Non-pigmented ciliary epithelial cell (primary cell): ENCODE measurements around the gene CEBPZ.

Experiments used
- DNase-seq: peaks from one replicate; pipeline ENCODE4 v3.0.0-alpha.2; 2010; ENCODE audit warnings: low read depth

Gene CEBPZ

GRCh38 chr2:37180640-37181039 lies 50.8 kb downstream of the CEBPZ start:
- no peak for DNase-seq

DNA sequence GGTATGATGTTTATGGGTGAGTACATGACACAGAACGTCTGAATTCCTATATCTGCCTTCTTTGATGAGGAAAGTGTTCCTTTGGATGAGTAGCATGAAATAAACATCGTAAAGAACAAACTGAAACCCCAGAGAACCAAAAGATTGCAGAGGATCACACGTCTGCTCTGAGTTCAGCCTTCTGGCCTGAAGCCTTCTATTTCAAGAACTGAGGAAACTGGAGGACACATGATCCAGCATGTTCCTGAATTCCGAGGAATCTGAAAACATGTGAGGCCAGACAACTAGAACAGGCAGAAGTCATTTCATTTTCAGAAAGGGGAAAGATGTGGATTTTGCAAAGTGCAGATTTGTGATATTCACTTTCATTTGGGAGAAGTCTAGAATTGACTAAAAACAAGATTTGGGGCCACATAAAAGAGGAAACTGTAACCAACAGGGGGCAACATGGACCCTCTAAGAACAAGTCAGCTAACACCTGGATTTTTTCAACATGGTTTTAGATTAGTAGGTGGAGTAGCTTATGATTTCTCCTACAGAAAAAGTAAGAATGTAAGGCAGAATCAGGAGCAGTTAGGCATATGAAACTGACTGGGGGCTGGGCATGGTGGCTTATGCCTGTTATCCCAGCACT lies 51.3 kb downstream of the CEBPZ start:
- no peak for DNase-seq

GRCh38 chr2:37173741-37174140 lies 57.7 kb downstream of the CEBPZ start:
- no peak for DNase-seq

DNA sequence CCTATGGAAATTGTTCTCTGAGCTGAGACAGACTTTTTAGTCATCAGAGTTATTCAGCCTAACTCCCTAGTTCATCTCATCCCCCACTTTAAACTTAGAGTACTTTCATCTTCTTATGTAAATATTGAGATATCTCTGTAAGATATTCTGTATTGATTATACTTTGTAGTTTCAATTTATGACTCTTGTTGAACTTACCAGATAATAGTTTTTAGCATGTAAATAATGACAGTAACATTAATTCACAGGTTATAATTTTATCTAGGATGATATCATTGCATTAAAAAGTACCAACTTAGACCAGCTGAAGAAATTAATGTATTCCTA lies 59.8 kb downstream of the CEBPZ start:
- DNase-seq = no peak

DNA sequence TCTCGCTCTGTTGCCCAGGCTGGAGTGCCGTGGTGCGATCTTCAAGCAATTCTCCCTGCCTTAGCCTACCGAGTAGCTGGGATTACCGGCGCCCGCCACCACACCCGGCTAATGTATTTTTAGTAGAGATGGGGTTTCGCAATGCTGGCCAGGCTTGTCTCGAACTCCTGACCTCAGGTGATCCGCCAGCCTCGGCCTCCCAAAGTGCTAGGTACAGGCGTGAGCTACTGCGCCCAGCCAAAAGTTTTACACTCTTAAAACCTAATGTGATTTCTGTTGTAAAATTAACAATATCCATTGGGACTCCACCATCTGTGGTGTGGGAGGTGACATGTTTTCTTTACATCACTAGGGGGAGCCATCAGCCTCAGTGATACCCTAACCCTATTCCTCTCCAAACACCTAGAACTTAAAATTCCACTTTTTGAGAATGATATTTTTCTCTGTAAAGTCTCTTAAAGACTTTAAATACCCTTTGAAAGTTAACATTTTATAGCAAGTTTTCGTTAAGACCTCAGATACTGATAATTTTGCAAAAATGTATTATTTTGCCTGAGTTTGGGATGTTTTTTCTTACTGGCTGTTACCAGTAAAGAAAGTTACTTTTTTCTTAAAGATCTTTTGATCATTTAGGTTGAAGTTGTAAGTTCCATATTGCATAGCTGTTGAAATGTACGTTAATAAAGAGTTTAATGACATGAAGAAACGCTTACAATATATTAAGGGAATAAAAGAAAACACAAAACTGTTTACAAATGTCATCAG lies 63.0 kb downstream of the CEBPZ start:
- DNase-seq = no peak

- no peak for DNase-seq
Observed at GRCh38 chr2:37167636-37168180, 63.7 kb downstream of the CEBPZ start.

- no peak for DNase-seq
Observed at GRCh38 chr2:37164757-37165156, 66.6 kb downstream of the CEBPZ start.

DNA sequence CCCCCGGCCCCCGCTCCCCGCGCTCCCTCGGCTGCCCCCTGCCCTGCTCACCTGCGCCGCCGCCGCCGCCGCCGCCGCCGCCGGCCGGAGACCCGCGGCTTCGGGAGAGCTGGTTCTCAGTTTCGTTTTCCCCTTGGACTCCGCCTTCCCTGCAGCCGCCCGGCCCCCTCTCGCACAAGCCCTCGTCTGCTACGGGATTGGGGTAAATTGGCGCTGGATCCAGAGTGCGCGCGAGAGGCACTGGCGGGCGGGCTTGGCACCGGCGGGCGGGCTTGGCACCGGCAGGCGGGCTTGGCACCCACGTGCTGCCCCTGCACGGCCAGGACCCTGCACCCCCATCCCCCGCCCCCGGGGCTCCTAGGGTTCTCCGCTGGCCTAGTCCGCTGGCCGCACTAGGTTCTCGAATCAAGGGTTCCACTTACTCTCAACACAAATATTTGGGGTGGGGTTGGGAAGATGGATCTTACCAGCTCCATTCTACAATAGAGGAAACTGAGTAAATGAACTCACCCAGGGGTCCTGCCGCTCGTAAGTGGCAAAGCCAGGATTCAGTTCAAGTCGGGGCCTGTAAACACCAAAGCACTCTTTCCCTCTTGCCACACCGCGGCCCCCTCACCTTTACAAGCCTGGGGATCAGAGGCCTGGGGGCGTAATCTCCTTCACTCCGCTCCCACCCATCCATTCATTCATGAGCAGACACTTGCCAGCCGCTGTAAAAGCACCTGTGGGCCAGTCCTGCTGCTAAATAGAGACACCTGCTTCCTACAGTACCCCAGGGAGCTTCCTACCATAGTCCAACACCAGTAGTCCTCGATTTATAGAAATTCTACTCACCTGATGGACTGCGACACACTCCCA lies 74.3 kb downstream of the CEBPZ start, which contains the start of gene EIF2AK2:
TSS of gene EIF2AK2 (minus strand) at position 124 of the 858 bp plus-strand sequence. CDS start 9,174 bp downstream, outside the sequence.
- DNase-seq = no peak

DNA sequence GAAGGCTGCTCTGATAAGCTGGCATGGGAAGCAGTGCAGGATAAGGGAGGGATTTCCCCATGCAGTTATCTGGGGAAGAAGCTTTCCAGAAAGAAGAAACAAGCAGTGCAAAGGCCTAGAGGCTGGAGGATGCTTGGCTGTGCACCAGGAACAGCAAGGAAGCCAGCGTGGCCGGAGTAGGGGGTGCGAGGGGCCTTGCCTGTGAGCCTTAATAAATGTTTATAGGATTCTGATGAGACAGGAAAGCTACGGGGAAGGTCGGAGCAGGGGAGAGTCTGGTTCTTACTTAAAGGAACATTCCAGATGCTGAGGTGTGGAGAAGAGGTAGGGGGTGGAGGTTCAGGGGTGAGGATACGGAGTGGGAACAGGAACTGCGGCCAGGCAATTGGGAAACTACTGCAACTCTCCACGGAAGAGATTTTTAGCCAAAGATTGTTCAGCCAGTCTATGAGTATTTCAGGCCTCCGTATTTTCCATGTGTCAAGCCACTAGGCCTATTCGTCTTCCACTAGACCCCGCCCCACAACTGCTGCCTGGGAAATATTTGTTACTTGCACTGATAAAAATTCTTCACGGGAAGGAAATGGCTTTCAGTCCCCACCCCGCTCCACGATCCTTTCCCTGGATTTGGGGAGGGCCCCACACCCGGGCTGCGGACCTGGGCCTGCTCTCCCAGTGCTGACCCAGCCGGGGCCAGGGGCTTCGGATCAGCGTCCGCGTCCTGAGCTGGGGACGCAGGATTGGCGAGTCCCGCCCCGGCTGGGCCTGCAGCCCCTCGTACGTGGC lies 75.1 kb downstream of the CEBPZ start:
- DNase-seq = no peak

DNA sequence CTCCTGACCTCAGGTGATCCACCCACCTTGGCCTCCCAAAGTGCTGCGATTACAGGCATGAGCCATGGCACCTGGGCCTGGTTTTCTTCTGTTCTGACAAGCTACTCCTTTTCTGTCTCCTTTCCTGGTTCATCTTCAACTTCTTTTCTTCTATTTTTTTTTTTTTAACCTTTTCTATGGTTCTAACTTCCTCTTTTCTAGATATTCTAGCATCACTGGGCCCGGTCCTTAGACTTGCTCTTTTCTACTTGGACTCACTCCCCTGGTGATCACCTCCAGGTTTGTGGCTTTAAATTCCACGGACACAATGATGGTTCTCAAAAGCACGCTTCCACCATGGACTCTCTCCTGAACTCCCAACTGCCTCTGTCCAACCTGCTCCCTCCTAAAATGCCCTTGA lies 76.6 kb downstream of the CEBPZ start:
- no peak for DNase-seq

- no peak for DNase-seq
Observed at GRCh38 chr2:37153224-37153623, 78.2 kb downstream of the CEBPZ start.
